NCI-H187 treated with DMSO at 0.1 percent for 48 hours (cell line): Measurements from ENCODE around the gene RHOBTB3.

Experiments
- DNase-seq: peaks from one replicate; lab custom pipeline; 2025; lab: John Stamatoyannopoulos, UW

RHOBTB3 gene

GRCh38 chr5:95842854-95843544 is 111.9 kb downstream of the RHOBTB3 start:
- DNase-seq = no peak

GRCh38 chr5:95843733-95844223 is 112.6 kb downstream of the RHOBTB3 start:
- DNase-seq = no peak

GRCh38 chr5:95845391-95845790 is 114.3 kb downstream of the RHOBTB3 start:
- no peak for DNase-seq
